ENCODE data around the gene ARAP1. TPM values are rescaled to one million over a fixed set of nuclear protein-coding genes. Genes with fewer than 3 reads are reported as not detected.
A peak's percentile ranks its signal among the peaks of the same experiment; 100 is the strongest.

Gene ARAP1
- total RNA-seq, 1 experiment from 2014 or later = 66.1 TPM

- peaks cover 20% of the 10 kb centered on the region for H3K4me1 ChIP-seq (ENCODE audit: insufficient read depth, low read length, poor library complexity, severe bottlenecking)
- no peak overlapping the region for H3K4me3 ChIP-seq (ENCODE audit: low read depth, low read length, poor library complexity, severe bottlenecking)
- intact Hi-C loops (cut with micrococcal nuclease; ENCODE audit: unreplicated experiment) = no loop called here
- BruUV-seq (replicated peaks) = no TSS peak
- no peaks in the 10 kb centered on the region for H3K9me3 ChIP-seq (ENCODE audit: low read depth, low read length, poor library complexity, severe bottlenecking)
- CTCF ChIA-PET = no interaction called here
- POLR2A ChIA-PET (ENCODE audit: low non-redundant PET) = no interaction called here
- H3K36me3 ChIP-seq (ENCODE audit: insufficient read depth, low read length, poor library complexity, severe bottlenecking) = no peaks in the 10 kb centered on the region
- no peaks in the 10 kb centered on the region for H3K27me3 ChIP-seq (replicated peaks; ENCODE audit: insufficient read depth, low read depth, low read length, poor library complexity)
- peak overlapping the region; percentile 68 for H3K27ac ChIP-seq (ENCODE audit: low read depth, low read length, poor library complexity, severe bottlenecking)
- TF ChIP-seq EZH2 (IDR thresholded peaks at IDR 0.05; ENCODE audit: borderline replicate concordance, low read depth, low read length, poor library complexity, severe bottlenecking) (no peak), CTCF (conservative IDR thresholded peaks at IDR 0.05; ENCODE audit: low read depth, low read length) (no peak)
- DNase-seq (ENCODE audit: low spot score) = no peak
These were observed 1.3 kb upstream of the ARAP1 start for GRCh38 chr11:72753341-72754148.

DNA sequence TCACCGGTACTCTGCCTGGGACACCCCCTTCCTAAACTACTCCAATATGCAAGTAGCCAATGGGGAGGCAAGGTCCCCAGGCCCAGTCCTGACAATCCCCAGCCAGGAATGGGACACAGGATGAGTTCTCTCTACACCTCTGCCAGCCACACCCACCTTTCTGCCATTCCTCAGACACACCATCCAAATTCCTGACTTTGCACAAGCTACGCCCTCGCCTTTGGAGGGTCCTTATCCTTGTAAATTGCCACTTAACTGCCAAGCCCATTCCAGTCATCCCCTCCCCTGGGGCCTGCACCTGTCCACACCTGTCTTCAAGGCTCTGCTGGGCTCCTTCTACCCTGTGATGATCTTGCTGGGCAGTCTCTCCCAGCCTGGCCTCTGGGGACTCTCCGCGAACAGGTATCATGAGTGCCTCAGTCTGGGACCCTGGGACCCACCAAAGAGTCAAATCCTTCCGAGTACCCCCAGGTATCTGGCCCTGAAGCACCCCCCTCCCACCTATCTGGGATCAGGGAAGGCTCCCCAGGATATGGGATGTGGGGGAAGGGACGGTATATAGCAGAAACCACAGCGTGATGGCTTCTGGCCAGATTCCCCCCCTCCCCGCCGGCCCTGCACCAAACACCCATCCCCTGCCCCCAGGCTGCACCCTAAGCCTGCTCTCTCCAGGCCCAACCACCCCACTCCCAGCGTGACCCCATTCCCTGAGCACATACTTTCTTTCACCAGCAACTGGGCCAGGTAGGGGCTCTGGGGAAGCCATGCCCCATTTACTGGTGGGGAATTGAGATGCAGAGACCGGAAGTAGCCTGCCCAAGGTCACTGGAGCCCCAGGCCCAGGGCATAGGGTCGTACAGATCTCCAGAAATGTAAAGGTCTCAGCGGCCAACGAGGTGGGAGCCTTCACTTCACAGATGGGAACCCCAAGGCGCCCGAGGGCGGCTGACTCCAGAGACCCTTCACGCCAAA, 806 bp downstream of the ARAP1 start:
- DNase-seq (ENCODE audit: low spot score) = no peak
- TF ChIP-seq CTCF (conservative IDR thresholded peaks at IDR 0.05; ENCODE audit: low read depth, low read length) (no peak), EZH2 (IDR thresholded peaks at IDR 0.05; ENCODE audit: borderline replicate concordance, low read depth, low read length, poor library complexity, severe bottlenecking) (no peak)
- BruUV-seq (replicated peaks) = TSS peak; percentile 39
- Histone ChIP-seq H3K4me3 (ENCODE audit: low read depth, low read length, poor library complexity, severe bottlenecking) (peak overlapping the region; percentile 90), H3K4me1 (ENCODE audit: insufficient read depth, low read length, poor library complexity, severe bottlenecking) (peaks cover 19% of the 10 kb centered on the region), H3K27ac (ENCODE audit: low read depth, low read length, poor library complexity, severe bottlenecking) (peak overlapping the region; percentile 68), H3K9me3 (ENCODE audit: low read depth, low read length, poor library complexity, severe bottlenecking) (no peaks in the 10 kb centered on the region), H3K27me3 (replicated peaks; ENCODE audit: insufficient read depth, low read depth, low read length, poor library complexity) (no peaks in the 10 kb centered on the region), H3K36me3 (ENCODE audit: insufficient read depth, low read length, poor library complexity, severe bottlenecking) (no peaks in the 10 kb centered on the region)
- intact Hi-C loops (cut with micrococcal nuclease; ENCODE audit: unreplicated experiment) = no loop called here
- ChIA-PET CTCF (no interaction called here), POLR2A (ENCODE audit: low non-redundant PET) (no interaction called here)

DNA sequence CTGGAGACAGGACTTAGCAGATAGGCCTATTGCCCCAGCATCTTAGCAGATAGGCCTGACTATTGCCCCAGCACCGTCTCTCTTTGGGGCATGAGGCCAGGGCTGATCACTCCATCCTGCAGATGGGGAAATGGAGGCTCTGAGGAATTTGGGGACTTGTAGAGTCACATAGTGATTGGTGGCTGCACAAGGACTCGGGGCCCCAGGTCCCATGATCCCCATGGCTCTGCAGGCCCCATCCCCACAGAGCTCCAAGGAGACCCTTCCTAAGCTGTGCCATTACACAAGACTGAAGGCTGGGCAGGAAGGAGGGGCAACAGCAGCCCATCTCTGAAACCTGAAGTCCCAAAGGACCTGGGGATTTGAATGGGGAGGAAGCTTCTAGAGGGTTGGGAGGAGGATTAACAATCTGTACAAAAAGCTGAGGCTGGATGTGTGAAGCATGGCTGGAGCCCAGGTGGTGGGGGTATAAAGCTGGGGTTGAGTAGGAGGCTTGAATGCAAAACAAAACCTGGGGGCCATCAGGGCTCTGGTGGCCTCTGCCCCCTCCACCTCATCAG, 1.6 kb downstream of the ARAP1 start:
- no peak overlapping the region for H3K27ac ChIP-seq (ENCODE audit: low read depth, low read length, poor library complexity, severe bottlenecking)
- ChIA-PET CTCF (no interaction called here), POLR2A (ENCODE audit: low non-redundant PET) (no interaction called here)
- TF ChIP-seq CTCF (conservative IDR thresholded peaks at IDR 0.05; ENCODE audit: low read depth, low read length) = no peak
- H3K4me1 ChIP-seq (ENCODE audit: insufficient read depth, low read length, poor library complexity, severe bottlenecking) = peaks cover 19% of the 10 kb centered on the region
- no peaks in the 10 kb centered on the region for H3K27me3 ChIP-seq (replicated peaks; ENCODE audit: insufficient read depth, low read depth, low read length, poor library complexity)
- no peaks in the 10 kb centered on the region for H3K9me3 ChIP-seq (ENCODE audit: low read depth, low read length, poor library complexity, severe bottlenecking)
- peak; percentile 39 for DNase-seq (ENCODE audit: low spot score)
- H3K4me3 ChIP-seq (ENCODE audit: low read depth, low read length, poor library complexity, severe bottlenecking) = no peak overlapping the region
- BruUV-seq (replicated peaks) = no TSS peak
- H3K36me3 ChIP-seq (ENCODE audit: insufficient read depth, low read length, poor library complexity, severe bottlenecking) = no peaks in the 10 kb centered on the region
- intact Hi-C loops (cut with micrococcal nuclease; ENCODE audit: unreplicated experiment) = no loop called here

Data from A673 (cell line).